Tibial nerve (tissue), 4 donors: ENCODE measurements around the gene KIAA1217.

Experiments used
- EP300 ChIP-seq, 2 donors: sonication (generic); formaldehyde crosslinking; IDR thresholded peaks; one replicate each; pipeline ENCODE4 v1.6.1; 2017; ENCODE audit warnings: antibody characterized with exemption in 2 of 2, mild to moderate bottlenecking in 1 of 2
- POLR2A ChIP-seq, 2 donors: fragments of 450-650 bp; IDR thresholded peaks; one replicate each; pipeline ENCODE4 v1.6.1; 2017; ENCODE audit warnings: antibody characterized with exemption in 2 of 2, mild to moderate bottlenecking in 2 of 2, moderate library complexity in 2 of 2
- TF ChIP-seq, protein P1 (sequence below), 5 experiments: fragments of 200-600 bp in 3 of 5; fragments of 450-650 bp in 2 of 5; sonication (generic) in 3 of 5; IDR thresholded peaks; one replicate each; pipeline ENCODE4 v1.5.1; 2016 to 2019; ENCODE audit warnings: antibody characterized with exemption in 5 of 5, mild to moderate bottlenecking in 3 of 5, moderate library complexity in 2 of 5

DNA sequence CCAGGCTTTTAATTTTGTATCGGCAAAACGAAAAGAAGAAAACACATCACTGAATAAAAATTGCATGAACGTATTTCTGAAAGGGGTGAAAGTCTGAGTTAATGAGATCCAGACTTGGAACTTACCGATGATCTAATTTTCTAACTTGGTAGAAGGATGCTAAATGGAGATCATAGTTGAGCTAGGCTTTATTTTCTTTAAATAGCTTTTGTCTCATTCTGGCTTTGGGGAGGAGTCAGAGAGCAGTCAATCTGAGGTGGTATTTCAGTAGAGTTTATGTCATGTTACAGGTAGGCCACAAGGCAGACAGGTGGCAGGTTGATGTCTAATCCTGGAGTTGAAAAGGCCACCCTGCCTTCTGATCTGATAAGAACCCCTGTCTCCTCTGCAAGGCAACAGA, 161.9 kb downstream of the KIAA1217 start:
- TF ChIP-seq POLR2A (IDR thresholded peaks at IDR 0.05) (no peak), EP300 (IDR thresholded peaks at IDR 0.05) (no peak)
- TF ChIP-seq, protein P1, sequence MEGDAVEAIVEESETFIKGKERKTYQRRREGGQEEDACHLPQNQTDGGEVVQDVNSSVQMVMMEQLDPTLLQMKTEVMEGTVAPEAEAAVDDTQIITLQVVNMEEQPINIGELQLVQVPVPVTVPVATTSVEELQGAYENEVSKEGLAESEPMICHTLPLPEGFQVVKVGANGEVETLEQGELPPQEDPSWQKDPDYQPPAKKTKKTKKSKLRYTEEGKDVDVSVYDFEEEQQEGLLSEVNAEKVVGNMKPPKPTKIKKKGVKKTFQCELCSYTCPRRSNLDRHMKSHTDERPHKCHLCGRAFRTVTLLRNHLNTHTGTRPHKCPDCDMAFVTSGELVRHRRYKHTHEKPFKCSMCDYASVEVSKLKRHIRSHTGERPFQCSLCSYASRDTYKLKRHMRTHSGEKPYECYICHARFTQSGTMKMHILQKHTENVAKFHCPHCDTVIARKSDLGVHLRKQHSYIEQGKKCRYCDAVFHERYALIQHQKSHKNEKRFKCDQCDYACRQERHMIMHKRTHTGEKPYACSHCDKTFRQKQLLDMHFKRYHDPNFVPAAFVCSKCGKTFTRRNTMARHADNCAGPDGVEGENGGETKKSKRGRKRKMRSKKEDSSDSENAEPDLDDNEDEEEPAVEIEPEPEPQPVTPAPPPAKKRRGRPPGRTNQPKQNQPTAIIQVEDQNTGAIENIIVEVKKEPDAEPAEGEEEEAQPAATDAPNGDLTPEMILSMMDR (IDR thresholded peaks at IDR 0.05): no peak
